Testis (tissue), 2 donors: ENCODE results near the gene STXBP6.

Experiments
- CTCF ChIP-seq, 3 experiments: fragments of 450-650 bp in 2 of 3; fragments of 200-600 bp in 1 of 3; sonication (generic) in 1 of 3; IDR thresholded peaks; one replicate each; pipeline ENCODE4 v1.5.1; 2016 to 2019; ENCODE audit warnings: antibody characterized with exemption in 3 of 3, mild to moderate bottlenecking in 2 of 3, moderate library complexity in 1 of 3
- POLR2A ChIP-seq: fragments of 450-650 bp; IDR thresholded peaks from one replicate; pipeline ENCODE4 v1.6.1; 2017; ENCODE audit warnings: antibody characterized with exemption, mild to moderate bottlenecking, moderate library complexity

- TF ChIP-seq CTCF (IDR thresholded peaks at IDR 0.05) (no peak), POLR2A (no peak)
These were observed 45.5 kb downstream of the STXBP6 start for GRCh38 chr14:25004389-25004809.
